Stimulated activated CD8-positive, alpha-beta memory T cell treated with anti-CD3 and anti-CD28 coated beads, Interleukin-7, amount 100 ng/mL, for 48 hours (primary cell): ENCODE data around the gene NONO.
"Not testable (repeated sequence)": the region's sequence is repeated elsewhere in the genome, so short reads cannot be mapped to it uniquely, and the experiment has no call there.

Experiments
- DNase-seq, 2 donors: peaks; one replicate each; pipeline ENCODE4 v3.0.0-alpha.2; 2020; ENCODE audit warnings: low read depth in 1 of 2; ENCODE audit errors: extremely low read depth in 1 of 2

NONO gene

DNA sequence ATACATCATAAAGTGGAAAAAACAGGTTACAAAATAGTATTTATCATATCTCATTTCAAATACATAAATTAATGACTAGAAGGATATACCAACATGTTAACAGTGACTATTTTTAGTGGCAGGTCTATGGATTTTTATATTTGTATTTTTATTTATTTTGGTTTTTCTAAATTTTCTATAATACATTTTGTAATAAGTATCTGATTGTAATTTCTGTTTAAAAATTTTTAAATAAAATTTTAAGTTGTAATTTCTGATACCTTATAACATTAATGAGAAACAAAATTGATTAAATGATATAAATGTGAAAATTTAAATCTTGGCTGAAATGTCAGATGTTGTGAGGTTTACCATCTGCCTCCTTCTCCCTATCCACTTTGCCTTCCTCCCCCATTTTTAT lies 2.5 kb downstream of the NONO start:
- no peak for DNase-seq

DNA sequence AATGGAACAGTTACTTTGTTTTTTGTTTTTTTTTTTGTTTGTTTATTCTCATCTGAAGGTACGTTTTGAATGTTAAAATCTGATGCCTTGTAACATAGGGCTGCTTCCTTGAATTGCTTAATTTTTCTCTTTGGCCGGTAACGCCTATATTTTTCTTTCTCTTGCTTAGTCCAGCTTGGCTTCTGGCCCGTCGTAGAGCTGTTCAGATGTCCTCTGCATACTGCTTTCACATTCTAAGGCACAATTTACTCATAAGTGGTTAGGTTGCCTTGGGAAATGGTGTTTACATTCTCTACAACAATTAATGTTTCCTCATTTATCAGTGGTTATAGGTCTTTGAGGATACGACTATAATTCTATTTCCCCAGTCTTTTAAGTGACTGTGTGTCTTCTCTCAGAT lies 7.9 kb downstream of the NONO start:
- no peak for DNase-seq

DNA sequence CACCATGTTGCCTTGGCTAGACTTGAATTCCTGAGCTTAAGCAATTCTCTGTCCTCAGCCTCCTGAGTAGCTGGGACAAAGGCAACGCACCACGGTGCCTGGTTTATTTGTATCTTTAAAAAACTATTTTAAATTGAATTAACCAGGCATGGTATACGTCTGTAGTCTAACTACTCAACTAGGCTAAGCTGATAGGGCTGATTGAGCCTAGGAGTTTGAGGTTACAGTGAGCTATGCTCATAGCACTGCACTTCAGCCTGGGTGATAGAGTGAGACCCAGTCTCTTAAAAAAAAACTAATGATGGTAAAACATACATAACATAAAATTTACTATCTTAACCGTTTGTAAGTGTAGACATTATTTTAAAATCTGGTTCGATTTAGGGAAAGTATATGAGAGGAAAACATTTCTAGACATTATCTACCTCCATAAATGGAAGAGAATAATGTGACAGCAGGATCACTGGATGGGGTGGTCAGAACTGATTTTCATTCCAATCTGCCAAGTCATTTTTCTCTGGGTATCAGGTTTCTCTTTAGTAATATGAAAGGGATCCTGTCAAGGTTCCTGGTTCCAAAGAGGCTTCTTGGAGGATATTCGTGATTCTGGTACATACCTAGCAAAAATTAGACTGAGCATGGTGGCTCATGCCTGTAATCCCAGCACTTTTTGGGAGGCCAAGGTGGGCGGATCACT lies 9.4 kb downstream of the NONO start:
- DNase-seq: no peak

DNA sequence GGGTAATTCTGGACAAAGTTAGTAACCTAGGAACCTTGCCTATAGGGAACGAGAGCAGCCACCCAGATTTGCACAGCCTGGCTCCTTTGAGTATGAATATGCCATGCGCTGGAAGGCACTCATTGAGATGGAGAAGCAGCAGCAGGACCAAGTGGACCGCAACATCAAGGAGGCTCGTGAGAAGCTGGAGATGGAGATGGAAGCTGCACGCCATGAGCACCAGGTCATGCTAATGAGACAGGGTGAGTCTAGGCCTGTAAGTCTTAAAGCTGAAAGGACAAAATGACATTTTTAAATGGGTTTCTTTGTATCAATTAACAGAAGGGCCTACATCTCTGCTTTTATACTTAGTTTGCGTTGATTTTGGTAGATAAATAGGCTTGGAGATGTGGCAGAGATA lies 13.4 kb downstream of the NONO start:
- no peak for DNase-seq

DNA sequence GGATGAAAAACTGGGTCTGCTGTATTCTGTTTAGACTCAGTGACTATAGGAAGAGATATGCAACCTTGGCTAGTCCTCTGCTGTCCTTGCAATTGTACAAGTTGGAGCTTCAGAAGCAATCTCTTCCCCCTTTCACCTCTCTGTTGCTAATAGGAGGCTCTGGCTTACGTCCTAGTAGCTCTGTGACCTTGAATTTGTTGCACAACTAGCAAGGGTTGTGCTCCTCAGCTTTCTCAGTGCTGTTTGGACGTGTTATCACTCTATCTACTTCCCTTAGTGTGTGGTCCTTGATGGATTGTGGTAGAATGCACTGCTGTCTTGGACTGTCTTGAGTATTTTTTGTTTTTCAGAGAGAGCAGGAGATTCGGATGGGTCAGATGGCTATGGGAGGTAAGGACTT lies 14.7 kb downstream of the NONO start:
- DNase-seq: no peak

DNA sequence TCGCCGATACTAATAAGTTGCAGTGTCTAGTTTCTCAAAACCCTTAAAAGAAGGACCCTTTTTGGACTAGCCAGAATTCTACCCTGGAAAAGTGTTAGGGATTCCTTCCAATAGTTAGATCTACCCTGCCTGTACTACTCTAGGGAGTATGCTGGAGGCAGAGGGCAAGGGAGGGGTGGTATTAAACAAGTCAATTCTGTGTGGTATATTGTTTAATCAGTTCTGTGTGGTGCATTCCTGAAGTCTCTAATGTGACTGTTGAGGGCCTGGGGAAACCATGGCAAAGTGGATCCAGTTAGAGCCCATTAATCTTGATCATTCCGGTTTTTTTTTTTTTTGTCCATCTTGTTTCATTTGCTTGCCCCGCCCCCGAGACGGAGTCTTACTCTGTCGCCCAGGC lies 16.6 kb downstream of the NONO start:
- not testable (repeated sequence) for DNase-seq

DNA sequence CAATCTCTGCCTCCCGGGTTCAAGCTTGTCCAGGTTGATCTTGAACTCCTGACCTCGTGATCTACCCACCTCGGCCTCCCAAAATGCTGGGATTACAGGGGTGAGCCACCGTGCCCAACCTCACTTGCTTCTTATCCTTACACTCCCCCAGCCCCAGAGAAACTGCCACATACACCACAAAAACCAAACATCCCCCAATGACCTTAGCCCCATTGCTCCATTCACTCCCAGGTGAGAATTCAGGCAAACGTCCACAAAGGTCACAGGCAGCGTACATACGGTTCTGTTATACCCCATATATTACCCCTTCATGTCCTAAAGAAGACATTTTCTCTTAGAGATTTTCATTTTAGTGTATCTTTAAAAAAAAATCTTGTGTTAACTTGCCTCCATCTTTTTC lies 17.1 kb downstream of the NONO start:
- DNase-seq: not testable (repeated sequence)

DNA sequence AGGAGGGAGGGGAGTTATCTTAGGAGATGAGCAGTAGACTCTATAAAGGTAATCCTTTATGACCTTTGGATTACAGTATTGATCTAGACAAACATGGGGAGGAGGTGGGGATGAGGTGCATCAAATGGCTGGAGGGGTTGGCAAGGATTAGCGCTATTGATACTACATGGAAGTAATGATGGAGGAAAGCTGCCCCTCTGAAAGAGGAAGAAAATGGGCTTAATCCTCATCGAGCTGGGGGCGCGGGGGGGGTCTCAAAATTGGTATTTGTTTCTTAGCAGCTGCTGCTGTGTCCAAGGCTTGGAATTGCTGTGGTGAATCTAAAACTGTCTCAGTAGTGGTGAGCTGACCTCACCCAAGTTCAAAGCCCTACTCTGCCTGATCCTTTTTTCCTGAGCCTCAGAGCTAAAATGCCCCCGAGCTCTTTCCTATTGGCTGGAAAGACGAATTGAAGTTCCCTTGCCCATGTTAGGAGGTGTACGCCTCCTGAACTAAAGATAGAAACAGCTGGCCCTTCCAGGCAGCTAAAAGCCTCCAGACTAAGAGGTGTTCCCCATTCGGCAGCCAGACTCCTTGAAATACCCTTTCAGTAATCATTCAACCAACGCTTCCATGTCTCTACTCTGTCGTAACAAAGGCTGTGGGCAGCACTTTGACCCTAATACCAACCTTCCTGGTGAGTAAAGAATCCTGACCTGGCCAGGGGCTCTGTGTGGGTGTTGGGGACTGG lies 17.9 kb downstream of the NONO start, which contains the start of gene ITGB1BP2:
ITGB1BP2 (plus strand) TSS at position 556 of the 730 bp plus-strand sequence; CDS start at position 613, 57 bp downstream.
- no peak for DNase-seq

DNA sequence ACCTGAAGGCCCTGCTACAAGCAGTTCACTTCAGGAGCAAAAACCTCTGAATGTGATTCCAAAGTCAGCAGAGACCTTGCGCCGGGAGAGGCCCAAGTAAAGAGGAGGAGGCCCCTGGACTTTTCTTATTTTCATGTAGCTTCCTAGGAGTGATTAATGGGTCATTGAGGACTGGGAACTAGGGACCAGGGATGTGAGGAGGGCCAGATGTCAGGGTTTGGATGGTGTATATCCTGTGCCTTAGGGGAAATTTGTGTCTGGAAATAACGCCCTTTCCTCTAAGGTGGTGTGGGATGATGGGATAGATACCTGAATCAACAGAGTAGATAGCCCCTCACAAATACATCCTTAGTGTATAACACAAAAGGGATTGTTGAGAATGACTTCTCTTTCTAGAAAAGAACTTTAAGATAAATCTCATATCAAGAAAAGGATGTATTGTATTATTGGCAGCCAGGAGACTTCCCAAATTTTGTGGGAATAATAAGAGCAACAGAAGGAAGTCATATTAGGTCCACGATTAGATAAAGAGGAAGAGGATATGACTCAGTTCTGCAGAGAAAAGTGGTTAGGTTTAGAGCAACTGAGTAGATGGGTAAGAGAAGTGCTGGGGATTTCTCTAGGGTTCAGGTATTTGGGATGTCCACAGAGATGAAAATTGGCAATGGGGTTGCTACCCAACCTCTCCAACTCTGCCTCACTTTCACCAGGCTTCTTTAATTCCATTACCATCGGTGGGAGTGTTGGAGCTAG lies 19.2 kb downstream of the NONO start:
- DNase-seq: no peak

DNA sequence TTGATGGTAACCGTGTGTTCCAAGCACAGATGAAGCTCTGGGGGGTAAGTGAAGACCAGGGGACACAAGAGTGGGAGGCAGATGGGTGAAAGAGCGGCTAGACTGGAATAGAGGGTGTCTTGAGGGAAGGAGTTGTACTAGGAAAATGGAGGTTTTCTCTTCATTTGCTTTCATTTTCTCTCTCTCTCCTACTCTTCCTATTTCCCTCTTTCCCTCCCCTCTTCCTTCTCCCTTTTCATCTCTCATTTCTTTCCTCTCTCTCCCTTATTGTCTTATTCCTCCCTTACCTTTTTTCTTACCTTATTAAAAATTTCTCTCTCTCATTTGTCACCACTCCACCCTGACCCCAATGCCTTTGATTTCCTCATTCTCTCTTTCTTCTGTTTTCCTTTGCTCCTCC lies 21.1 kb downstream of the NONO start:
- no peak for DNase-seq

DNA sequence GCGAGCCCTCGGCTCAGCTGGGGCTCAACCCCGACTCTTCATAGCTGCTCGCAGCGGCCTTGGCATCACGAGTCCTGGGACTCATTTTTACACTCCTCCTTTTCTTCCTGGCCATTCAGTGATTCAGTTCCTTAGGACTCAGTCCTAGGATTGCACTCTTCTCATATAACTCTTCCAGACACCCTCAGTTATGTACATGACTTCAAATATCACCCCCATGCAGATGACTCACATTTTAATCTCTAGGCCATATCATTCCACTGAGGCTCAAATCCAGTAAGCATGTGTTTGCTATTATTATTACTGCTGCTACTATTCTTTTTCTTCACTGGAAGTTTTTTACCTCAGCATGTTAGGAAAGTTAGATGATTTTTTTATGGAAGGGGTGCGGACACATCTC lies 32.5 kb downstream of the NONO start:
- no peak for DNase-seq

DNA sequence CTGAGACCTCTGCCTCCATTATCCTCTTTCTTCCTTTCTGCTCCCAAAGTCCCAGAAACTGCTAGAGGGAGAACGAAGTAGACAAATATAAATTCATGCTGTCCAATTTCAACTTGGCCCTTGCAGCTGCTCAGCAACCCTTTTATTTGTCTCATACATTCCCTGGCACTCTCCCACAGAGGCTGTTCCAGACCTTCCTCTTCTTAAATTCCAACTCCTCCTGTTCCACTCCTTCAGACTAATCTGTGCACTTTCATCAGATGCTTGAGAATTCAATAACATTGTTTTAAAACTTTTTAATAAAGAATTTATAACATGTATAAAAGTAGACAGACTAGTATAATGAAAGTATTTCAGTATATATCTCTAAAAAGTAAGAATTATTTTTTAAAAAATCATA lies 33.5 kb downstream of the NONO start:
- DNase-seq: not testable (repeated sequence)

DNA sequence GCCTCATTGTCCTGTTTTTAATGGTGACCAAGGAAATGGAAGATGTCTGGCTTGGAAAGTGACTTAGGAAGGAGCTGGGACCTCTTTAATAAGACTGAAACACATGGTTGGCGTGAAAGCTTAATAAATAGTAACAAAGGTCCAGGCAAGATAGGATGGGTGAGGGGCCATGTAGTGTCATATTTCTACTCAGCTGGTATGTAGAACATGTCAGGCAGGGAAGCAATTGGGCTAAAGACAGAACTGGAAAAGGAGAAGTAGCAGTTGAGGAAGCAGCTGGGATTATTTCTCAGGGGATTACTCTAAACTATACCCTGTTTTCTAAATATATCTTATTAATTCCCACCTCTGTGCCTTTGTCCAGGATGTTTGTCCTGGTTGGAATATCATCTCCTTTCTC lies 36.7 kb downstream of the NONO start:
- no peak for DNase-seq

DNA sequence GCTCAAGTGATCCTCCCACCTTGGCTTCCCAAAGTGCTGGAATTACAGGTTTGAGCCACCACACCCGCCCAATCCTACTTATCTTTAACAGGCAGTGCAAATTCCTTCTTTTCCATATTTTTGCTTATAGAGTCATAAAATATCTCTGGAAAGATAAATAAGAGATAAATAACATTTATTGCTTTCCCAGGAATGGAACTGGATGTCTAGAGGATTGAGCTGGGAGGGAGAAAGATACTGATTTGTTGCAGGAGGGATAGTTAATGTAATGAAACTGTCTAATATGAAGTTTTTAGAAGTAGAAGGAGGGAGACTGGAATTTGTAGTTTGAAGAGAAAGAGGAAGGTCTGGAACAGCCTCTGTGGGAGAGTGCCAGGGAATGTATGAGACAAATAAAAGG lies 38.3 kb downstream of the NONO start:
- no peak for DNase-seq

DNA sequence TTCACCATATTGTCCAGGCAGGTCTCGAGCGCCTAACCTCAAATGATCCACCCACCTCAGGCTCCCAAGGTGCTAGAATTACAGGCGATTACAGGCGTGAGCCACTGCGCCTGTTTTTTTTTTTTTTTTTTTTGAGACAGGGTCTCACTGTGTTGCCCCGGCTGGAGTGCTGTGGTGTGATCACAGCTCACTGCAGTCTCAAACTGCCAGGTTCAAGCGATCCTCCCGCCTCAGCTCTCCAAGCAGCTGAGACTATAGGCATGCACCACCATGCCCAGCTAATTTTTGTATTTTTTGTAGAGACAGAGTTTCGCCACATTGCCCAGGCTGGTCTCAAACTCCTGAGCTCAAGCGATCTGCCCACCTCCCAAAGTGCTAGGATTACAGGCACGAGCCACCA lies 41.0 kb downstream of the NONO start:
- DNase-seq: not testable (repeated sequence)

DNA sequence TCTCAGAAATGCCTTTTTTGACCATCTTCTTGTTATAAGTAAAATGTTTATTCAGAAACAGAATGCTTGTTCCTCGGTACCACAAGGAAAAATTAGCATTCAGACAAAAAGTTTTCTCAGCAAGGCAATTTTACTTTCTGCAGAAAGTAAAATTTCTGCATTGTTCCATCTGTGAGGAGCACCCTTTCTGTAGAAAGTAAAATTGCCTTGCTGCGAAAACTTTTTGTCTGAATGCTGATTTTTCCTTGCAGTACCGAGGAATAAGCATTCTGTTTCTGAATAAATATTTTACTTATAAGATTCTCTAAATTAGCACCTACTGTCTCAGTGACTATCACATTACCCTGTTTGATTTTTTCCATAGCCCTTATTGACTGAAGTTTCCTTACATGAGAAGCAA lies 43.0 kb downstream of the NONO start:
- DNase-seq: no peak

DNA sequence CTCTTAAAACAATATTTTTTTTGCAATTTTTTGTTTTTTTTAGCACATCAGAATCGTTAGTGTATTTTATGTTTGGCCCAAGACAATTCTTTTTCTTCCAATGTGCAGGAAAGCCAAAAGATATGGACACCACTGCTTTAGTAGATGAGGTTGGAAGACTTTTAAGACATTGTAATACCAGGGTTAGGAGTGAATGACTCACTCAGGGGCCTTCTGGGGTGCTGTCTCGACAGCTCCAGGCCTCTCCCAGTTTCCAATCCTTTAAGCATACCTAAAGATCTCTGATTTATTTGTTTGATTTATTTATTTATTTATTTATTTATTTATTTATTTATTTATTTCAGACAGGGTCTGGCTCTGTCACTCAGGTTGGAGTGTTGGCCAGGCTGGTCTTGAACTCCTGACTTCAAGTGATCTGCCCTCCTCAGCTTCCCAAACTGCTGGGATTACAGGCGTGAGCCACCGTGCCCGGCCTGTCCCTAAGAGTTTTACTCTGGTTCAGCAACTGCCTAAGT lies 65.8 kb downstream of the NONO start:
- DNase-seq: not testable (repeated sequence)

DNA sequence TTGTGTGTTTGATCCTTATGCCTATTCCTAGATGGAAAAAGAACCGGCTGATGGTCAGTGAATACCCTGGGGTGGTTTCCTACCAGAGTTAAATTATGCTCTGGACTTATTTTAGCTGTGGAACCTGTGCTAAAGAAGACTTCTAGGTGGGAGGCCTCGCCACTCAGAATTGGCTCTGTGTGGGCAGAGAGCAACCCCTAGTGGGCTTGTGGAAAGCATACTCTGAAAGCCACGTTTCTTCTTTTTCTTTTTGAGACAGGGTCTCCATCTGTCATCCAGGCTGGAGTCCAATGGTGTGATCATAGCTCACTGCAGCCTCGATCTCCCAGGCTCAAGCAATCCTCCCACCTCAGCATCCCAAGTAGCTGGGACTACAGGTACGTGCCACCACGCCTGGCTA lies 66.4 kb downstream of the NONO start:
- DNase-seq: not testable (repeated sequence)
